K562 (cell line): ENCODE data around the gene TMC4. TPM values are rescaled to one million over a fixed set of nuclear protein-coding genes. Genes with fewer than 3 reads are reported as not detected.

Experiments
- NFIC ChIP-seq: fragments of 450-650 bp; IDR thresholded peaks from 2 replicates; pipeline ENCODE4 v1.6.1; 2017; ENCODE audit warnings: mild to moderate bottlenecking, inconsistent platforms
- POLR2G ChIP-seq: fragments of 200-400 bp; formaldehyde crosslinking; IDR thresholded peaks from 2 replicates; pipeline ENCODE4 v1.6.1; 2017; ENCODE audit warnings: low read depth, mild to moderate bottlenecking, antibody characterized with exemption, low read length, moderate library complexity
- RAD21 ChIP-seq, 2 experiments: fragments of 250-450 bp in 1 of 2; fragments of 450-650 bp in 1 of 2; sonication (Bioruptor Pico) in 1 of 2; formaldehyde crosslinking in 1 of 2; IDR thresholded peaks in 1 of 2; conservative IDR thresholded peaks in 1 of 2; 2 replicates each; pipeline versions ENCODE4 v1.4.0 to v1.8.0; 2020 to 2022; ENCODE audit warnings: mild to moderate bottlenecking in 2 of 2, moderate library complexity in 1 of 2
- RBM39 ChIP-seq: fragments of 200-400 bp; formaldehyde crosslinking; optimal IDR thresholded peaks from 2 replicates; pipeline ENCODE3; 2018; ENCODE audit warnings: low read depth, low read length
- SIRT6 ChIP-seq: IDR thresholded peaks from one replicate; pipeline ENCODE4 v1.6.1; 2012; ENCODE audit warnings: low read depth, mild to moderate bottlenecking, control low read depth, inconsistent platforms, low read length, moderate library complexity
- U2AF2 ChIP-seq: fragments of 200-400 bp; formaldehyde crosslinking; optimal IDR thresholded peaks from 2 replicates; pipeline ENCODE3; 2017; ENCODE audit warnings: low read depth, mild to moderate bottlenecking, low read length
- XRCC5 ChIP-seq: fragments of 200-400 bp; formaldehyde crosslinking; IDR thresholded peaks from 2 replicates; pipeline ENCODE4 v1.6.1; 2017; ENCODE audit warnings: low read depth, mild to moderate bottlenecking, low read length
- YY1 ChIP-seq, 3 experiments: IDR thresholded peaks; 2 replicates each; pipeline ENCODE4 v1.6.1; 2011; ENCODE audit warnings: low read length in 2 of 3, mild to moderate bottlenecking in 2 of 3, moderate library complexity in 2 of 3, borderline replicate concordance in 1 of 3, control low read depth in 1 of 3, low read depth in 1 of 3; ENCODE audit not compliant: insufficient read depth in 3 of 3, insufficient replicate concordance in 2 of 3, control insufficient read depth in 1 of 3, insufficient read length in 1 of 3; ENCODE audit errors: extremely low read depth in 1 of 3
- ZBTB7A ChIP-seq: IDR thresholded peaks from 2 replicates; pipeline ENCODE4 v1.6.1; 2011; ENCODE audit warnings: low read depth, mild to moderate bottlenecking, low read length, moderate library complexity, borderline replicate concordance; ENCODE audit not compliant: control insufficient read depth
- polyA plus RNA-seq, 8 experiments: library from polyadenylated mRNA; depleted of rRNA in 4 of 8; stranded (reverse) in 5 of 8; unstranded in 3 of 8; fragments of >200 nt; fragmentation: Nextera tagmentation in 2 of 8; fragmentation: Illumina TruSeq in 1 of 8; extraction: Ambion mirVana in 2 of 8; extraction: Trizol in 1 of 8; gene quantifications; 2 replicates each; pipeline versions ENCODE4 v1.2.1 to v1.2.3, GENCODE V29; 2011 to 2014; ENCODE audit warnings: inconsistent platforms in 1 of 8, missing spikeins in 1 of 8
- total RNA-seq, 7 experiments: library from RNA; depleted of rRNA in 6 of 7; stranded (reverse); fragments of >200 nt in 6 of 7; fragmentation: Illumina TruSeq in 2 of 7; extraction: Trizol in 2 of 7; gene quantifications; 2 replicates each; pipeline versions ENCODE4 v1.2.1 to v1.2.3, GENCODE V29; 2011 to 2021; ENCODE audit warnings: low replicate concordance in 1 of 7
- TF ChIP-seq, protein P1 (sequence below): IDR thresholded peaks from 2 replicates; pipeline ENCODE4 v1.6.1; 2011; ENCODE audit warnings: borderline replicate concordance, low read depth, mild to moderate bottlenecking, moderate library complexity, low read length; ENCODE audit not compliant: insufficient read depth, poor library complexity, severe bottlenecking

TMC4 gene
- total and polyA plus RNA-seq, 9 of the 15 experiments (the other 6 are each of a cell fraction or from before 2014, with no cell fraction given) = 0.12 to 0.79 (median 0.36) TPM; not detected in 2

DNA sequence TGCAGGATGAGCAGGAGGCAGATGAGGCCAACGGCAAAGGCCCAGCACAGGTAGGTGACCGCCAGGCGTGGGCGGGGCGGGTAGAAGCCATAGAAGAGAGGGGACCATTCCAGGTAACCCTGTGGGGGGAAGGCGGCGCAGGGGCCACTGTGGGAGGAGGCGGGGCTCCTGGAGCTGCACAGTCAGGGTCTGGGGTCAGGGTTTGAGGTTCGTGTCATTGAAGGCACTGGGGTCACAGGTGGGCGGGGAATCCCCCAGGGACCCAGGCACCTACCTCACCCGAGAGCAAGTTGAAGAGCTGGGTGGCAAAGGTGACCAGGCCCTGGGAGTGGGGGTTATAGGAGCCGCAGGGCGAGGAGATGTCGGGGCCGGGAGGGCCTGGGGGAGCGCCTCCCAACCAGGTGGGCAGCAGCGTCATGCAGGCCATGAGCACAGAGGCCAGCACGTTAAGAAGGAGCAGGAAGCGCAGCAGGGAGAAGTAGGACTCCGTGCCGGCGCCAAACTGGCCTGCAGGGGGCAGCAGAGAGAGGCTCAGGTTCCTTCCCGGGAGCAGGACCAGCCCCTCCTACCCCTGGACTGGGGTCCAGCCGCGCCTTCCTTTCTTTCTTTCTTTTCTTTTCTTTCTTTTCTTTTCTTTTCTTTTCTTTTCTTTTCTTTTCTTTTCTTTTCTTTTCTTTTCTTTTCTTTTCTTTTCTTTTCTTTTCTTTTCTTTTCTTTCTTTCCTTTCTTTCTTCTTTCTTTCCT, 4.6 kb downstream of the TMC4 start (continued):
- TF ChIP-seq, protein P1, sequence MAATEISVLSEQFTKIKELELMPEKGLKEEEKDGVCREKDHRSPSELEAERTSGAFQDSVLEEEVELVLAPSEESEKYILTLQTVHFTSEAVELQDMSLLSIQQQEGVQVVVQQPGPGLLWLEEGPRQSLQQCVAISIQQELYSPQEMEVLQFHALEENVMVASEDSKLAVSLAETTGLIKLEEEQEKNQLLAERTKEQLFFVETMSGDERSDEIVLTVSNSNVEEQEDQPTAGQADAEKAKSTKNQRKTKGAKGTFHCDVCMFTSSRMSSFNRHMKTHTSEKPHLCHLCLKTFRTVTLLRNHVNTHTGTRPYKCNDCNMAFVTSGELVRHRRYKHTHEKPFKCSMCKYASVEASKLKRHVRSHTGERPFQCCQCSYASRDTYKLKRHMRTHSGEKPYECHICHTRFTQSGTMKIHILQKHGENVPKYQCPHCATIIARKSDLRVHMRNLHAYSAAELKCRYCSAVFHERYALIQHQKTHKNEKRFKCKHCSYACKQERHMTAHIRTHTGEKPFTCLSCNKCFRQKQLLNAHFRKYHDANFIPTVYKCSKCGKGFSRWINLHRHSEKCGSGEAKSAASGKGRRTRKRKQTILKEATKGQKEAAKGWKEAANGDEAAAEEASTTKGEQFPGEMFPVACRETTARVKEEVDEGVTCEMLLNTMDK = peak; percentile 50
- peak; percentile 93 for TF ChIP-seq RBM39
- peak; percentile 83; the same call in 1 of the 2 replicates for TF ChIP-seq XRCC5
- TF ChIP-seq ZBTB7A = peak; percentile 33; the same call in 1 of the 2 replicates
- TF ChIP-seq YY1 (IDR thresholded peaks at IDR 0.05; ENCODE audit: borderline replicate concordance in 1 of 3, control insufficient read depth in 1 of 3, extremely low read depth in 1 of 3, insufficient read depth in 3 of 3, insufficient read length in 1 of 3, insufficient replicate concordance in 2 of 3, low read depth in 1 of 3, low read length in 2 of 3) = peak in 1 of 3 experiments; percentile 37
- peak; percentile 43; the same call in 1 of the 2 replicates for TF ChIP-seq POLR2G
- TF ChIP-seq NFIC = no peak
- no peak for TF ChIP-seq SIRT6
- TF ChIP-seq RAD21 (CRISPR knock-in tag; conservative IDR thresholded peaks at IDR 0.05 in 1 of 2, IDR thresholded peaks at IDR 0.05 in 1 of 2) = peak; percentile 56 to 83
- TF ChIP-seq U2AF2 = no peak
